ENCODE results near the gene CDKAL1.

DNA sequence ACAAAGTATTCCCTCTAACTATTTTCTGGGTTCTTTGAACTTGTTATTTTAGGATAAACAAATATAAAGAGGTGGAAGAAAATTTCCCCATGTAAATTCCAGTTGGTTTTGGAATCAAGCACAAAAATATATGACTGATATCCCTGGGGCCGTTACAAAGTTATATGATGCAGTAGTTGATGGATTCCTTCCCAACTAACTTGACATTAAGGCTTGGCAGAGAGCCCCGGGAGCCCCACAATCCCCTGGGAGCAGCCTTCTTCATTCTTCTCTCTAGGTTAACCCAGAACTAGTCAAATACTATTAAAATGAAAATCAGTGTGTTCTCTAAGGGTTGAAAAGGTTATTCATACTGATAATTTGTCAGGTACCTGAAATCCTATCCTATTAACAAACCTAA lies 550.4 kb downstream of the CDKAL1 start:
- TF ChIP-seq BHLHE40 (IDR thresholded peaks at IDR 0.05; ENCODE audit: borderline replicate concordance) (no peak), NFRKB (IDR thresholded peaks at IDR 0.05) (no peak), FOXM1 (IDR thresholded peaks at IDR 0.05; ENCODE audit: borderline replicate concordance) (no peak), SUZ12 (IDR thresholded peaks at IDR 0.05) (no peak), ARNT (IDR thresholded peaks at IDR 0.05) (no peak), SP1 (IDR thresholded peaks at IDR 0.05) (no peak), HDGF (IDR thresholded peaks at IDR 0.05; ENCODE audit: borderline replicate concordance) (no peak), ELF4 (IDR thresholded peaks at IDR 0.05) (no peak), ZNF384 (IDR thresholded peaks at IDR 0.05) (no peak), TARDBP (IDR thresholded peaks at IDR 0.05) (no peak)
